IPS-15b (cell line): Measurements from ENCODE around the gene FAM53B.

Source experiments
- H3K27me3 ChIP-seq: one replicate; pipeline ENCODE4 v1.6.1; 2013; ENCODE audit warnings: low read length; ENCODE audit not compliant: control insufficient read depth, insufficient read depth
- H3K36me3 ChIP-seq: one replicate; pipeline ENCODE4 v1.6.1; 2013; ENCODE audit warnings: low read length; ENCODE audit not compliant: control insufficient read depth, insufficient read depth
- H3K4me1 ChIP-seq: one replicate; pipeline ENCODE4 v1.6.1; 2013; ENCODE audit warnings: mild to moderate bottlenecking, low read length; ENCODE audit not compliant: control insufficient read depth, insufficient read depth
- H3K4me3 ChIP-seq: one replicate; pipeline ENCODE4 v1.5.1; 2013; ENCODE audit warnings: low read depth, low read length
- H3K9ac ChIP-seq: one replicate; pipeline ENCODE4 v1.6.1; 2013; ENCODE audit warnings: low read depth, mild to moderate bottlenecking, low read length
- H3K9me3 ChIP-seq: one replicate; pipeline ENCODE4 v1.6.1; 2013; ENCODE audit warnings: mild to moderate bottlenecking, low read length; ENCODE audit not compliant: control insufficient read depth, insufficient read depth

The FAM53B gene

GRCh38 chr10:124696446-124697392 is 47.5 kb downstream of the FAM53B start:
- Histone ChIP-seq H3K4me3 (no peak overlapping the region), H3K36me3 (peaks cover 5% of the 10 kb centered on the region), H3K4me1 (no peaks in the 10 kb centered on the region), H3K9ac (no peak overlapping the region), H3K27me3 (no peaks in the 10 kb centered on the region), H3K9me3 (no peaks in the 10 kb centered on the region)

- Histone ChIP-seq H3K36me3 (peaks cover under 1% of the 10 kb centered on the region), H3K9me3 (no peaks in the 10 kb centered on the region), H3K4me1 (no peaks in the 10 kb centered on the region), H3K27me3 (no peaks in the 10 kb centered on the region), H3K9ac (no peak overlapping the region), H3K4me3 (no peak overlapping the region)
These were observed 48.9 kb downstream of the FAM53B start for GRCh38 chr10:124695259-124695658.

DNA sequence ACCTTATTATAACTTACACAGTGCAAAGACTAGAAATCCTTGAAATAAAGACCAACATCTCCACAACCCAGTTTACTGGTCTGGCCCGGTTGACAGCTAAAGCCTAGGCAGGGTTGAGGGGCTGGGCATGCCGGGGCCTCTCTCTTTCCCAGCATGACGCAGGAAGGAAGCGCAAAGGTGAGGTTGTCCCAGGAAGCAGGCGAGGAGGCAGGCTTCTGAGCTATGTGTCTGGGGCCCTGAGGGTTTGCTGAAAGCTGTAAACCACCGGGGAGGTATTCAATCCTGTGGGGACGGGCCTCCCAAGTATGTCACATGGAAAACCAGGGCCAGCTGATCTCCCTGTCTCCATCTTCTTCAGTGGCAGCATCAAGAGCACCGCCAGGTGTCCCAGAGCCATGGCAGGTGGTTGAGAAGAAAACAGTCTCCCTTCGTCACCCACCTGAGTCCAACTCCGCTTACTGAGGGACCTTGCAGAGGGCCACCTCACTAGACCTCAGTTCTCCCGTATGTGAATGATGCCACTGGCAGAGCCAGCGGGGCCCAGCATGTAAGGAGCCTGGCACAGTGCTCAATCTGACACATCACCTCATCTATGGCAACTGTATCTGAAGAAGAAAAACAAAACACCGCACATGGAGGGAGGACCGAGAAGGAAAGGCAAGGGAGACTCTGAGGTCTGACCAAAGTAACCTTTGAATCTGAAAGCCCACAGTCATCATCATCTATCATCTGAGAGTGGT is 49.5 kb downstream of the FAM53B start:
- no peaks in the 10 kb centered on the region for H3K9me3 ChIP-seq
- H3K36me3 ChIP-seq, result no peaks in the 10 kb centered on the region
- no peak overlapping the region for H3K9ac ChIP-seq
- H3K4me1 ChIP-seq, result no peaks in the 10 kb centered on the region
- H3K27me3 ChIP-seq, result no peaks in the 10 kb centered on the region
- H3K4me3 ChIP-seq, result no peak overlapping the region

- H3K4me1 ChIP-seq, result no peaks in the 10 kb centered on the region
- H3K4me3 ChIP-seq, result no peak overlapping the region
- no peaks in the 10 kb centered on the region for H3K36me3 ChIP-seq
- no peak overlapping the region for H3K9ac ChIP-seq
- no peaks in the 10 kb centered on the region for H3K27me3 ChIP-seq
- no peaks in the 10 kb centered on the region for H3K9me3 ChIP-seq
These were observed 50.3 kb downstream of the FAM53B start for GRCh38 chr10:124693801-124694416.

DNA sequence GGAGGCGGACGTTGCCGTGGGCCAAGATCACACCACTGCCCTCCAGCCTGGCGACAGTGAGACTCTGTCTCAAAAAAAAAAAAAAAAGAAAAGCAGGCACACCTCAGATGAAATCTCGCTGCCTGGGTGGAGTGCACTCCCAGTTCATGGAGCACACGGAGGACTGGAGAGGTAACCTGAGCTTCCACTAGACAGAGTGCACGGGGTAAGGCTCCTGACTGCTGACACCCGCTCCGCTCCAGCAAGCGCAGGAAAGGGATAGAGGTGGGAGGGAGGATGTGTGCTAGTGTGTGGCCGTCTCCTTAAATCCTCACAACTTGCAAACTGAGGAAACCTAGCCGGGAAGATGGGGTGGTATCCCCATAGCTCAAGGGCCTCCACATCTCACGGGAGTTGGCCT is 50.8 kb downstream of the FAM53B start:
- no peaks in the 10 kb centered on the region for H3K9me3 ChIP-seq
- no peaks in the 10 kb centered on the region for H3K27me3 ChIP-seq
- no peak overlapping the region for H3K9ac ChIP-seq
- no peaks in the 10 kb centered on the region for H3K4me1 ChIP-seq
- no peak overlapping the region for H3K4me3 ChIP-seq
- no peaks in the 10 kb centered on the region for H3K36me3 ChIP-seq

- Histone ChIP-seq H3K9ac (no peak overlapping the region), H3K36me3 (no peaks in the 10 kb centered on the region), H3K9me3 (no peaks in the 10 kb centered on the region), H3K4me1 (no peaks in the 10 kb centered on the region), H3K4me3 (no peak overlapping the region), H3K27me3 (no peaks in the 10 kb centered on the region)
These were observed 52.1 kb downstream of the FAM53B start for GRCh38 chr10:124692100-124692446.

DNA sequence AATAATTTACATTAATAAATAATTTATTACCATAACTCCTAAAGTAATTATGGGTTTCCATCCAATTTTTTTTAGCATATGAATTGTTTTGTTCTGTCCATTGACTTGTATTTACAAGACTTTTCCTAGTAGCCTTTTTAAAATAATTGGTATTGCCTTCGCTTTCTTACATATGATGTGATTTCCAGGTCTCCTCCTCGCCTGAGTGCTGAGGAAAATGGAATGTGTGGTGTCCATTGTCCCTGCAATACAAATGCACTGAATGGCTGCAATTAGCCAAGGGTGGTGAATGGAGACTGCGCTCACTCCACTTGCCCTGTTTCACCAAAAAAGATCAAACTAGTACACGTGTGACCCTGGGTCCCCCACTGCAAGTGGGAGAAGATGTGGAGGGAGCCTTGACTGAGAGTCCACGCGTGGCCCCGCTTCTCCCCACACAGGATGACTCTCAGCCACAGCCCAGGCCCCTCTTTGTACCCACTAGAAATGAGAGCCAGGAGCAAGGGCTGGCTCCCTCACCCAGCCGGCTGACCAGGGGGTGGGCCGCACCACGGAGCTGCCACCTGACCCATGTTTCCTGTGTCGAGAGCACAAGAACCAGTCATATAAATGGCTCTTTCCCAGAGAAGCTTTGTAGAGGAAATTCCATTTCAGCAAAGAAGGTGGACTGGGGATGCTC is 52.6 kb downstream of the FAM53B start:
- H3K36me3 ChIP-seq, result no peaks in the 10 kb centered on the region
- H3K4me3 ChIP-seq, result no peak overlapping the region
- H3K9me3 ChIP-seq, result no peaks in the 10 kb centered on the region
- no peak overlapping the region for H3K9ac ChIP-seq
- H3K4me1 ChIP-seq, result no peaks in the 10 kb centered on the region
- H3K27me3 ChIP-seq, result no peaks in the 10 kb centered on the region

GRCh38 chr10:124691002-124691401 is 53.2 kb downstream of the FAM53B start:
- no peaks in the 10 kb centered on the region for H3K9me3 ChIP-seq
- no peaks in the 10 kb centered on the region for H3K36me3 ChIP-seq
- H3K9ac ChIP-seq, result no peak overlapping the region
- no peaks in the 10 kb centered on the region for H3K27me3 ChIP-seq
- no peak overlapping the region for H3K4me3 ChIP-seq
- H3K4me1 ChIP-seq, result no peaks in the 10 kb centered on the region

GRCh38 chr10:124689911-124690498 is 54.2 kb downstream of the FAM53B start:
- Histone ChIP-seq H3K4me1 (no peaks in the 10 kb centered on the region), H3K9me3 (no peaks in the 10 kb centered on the region), H3K36me3 (no peaks in the 10 kb centered on the region), H3K9ac (no peak overlapping the region), H3K27me3 (no peaks in the 10 kb centered on the region), H3K4me3 (no peak overlapping the region)

- Histone ChIP-seq H3K27me3 (no peaks in the 10 kb centered on the region), H3K36me3 (no peaks in the 10 kb centered on the region), H3K4me3 (no peak overlapping the region), H3K9ac (no peak overlapping the region), H3K4me1 (no peaks in the 10 kb centered on the region), H3K9me3 (no peaks in the 10 kb centered on the region)
These were observed 55.1 kb downstream of the FAM53B start for GRCh38 chr10:124688889-124689670.
